HG03095 (cell line): ENCODE results near the gene FBXL7.

ENCODE experiments used
- ATAC-seq: cut with Tn5 transposase; IDR thresholded peaks from one replicate; pipeline ENCODE4 v1.9.1; 2021; ENCODE audit warnings: moderate library complexity; ENCODE audit not compliant: unreplicated experiment

The FBXL7 gene

DNA sequence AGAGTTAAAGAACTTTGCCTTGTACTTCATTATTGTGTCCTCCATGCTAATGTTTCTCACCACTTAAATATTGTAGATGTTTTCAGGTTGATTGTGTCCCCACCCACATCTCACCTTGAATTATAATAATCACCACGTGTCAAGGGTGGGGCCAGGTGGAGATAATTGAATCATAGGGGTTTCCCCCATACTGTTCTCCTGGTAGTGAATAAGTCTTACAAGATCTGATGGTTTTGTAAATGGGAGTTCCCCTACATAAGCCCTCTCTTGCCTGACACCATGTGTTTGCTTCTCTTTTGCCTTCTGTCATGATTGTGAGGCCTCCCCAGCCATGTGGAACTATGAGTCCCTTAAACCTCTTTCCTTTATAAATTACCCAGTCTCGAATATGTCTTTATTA lies 248.3 kb downstream of the FBXL7 start:
- no peak for ATAC-seq

DNA sequence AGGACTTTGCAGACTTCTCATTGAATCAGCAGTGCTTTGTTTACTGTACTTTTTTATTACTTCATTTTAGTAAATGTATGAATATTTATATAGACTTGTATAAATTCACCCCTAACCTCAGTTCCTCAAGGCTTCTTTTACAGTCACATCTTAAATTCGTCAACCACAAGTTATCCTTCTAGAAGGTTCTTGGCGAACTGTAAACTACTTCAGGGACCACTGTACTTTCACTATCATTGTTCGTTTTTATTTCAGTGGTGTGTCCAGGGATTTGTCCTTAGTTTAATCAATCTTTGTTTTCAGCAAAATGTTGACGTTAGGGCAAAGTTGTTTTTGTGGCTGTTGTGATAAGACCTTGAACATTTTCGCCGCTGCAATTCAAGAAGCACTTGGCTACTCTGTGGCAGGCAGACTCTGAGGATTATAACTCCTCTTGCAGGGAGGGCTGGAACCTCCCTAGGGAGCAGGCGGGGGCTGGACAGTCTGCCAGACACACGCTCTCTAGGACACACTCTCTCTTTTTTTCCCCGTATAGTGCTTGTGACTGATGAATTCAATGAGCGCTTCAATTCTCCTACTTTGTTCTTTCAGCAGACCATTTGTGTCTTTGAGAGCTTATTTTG lies 252.8 kb downstream of the FBXL7 start:
- no peak for ATAC-seq

DNA sequence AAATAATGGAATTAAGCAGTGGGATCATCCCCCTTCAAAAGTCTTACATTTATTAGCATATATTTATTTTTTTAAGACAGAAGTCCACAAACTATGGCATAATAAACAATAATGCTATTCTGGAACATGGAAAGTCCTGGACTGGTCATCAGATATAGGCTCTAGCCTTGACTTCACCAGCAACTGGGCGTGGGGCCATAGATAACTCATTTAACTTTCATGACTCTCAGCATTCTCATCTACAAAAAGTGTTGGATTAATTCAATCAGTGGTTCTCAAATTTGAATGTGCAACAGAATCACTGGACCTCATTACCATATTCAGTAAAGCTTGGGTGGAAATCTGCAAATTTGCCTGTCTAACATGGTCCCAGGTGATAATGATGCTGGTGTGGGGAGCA lies 253.8 kb downstream of the FBXL7 start:
- ATAC-seq: no peak

DNA sequence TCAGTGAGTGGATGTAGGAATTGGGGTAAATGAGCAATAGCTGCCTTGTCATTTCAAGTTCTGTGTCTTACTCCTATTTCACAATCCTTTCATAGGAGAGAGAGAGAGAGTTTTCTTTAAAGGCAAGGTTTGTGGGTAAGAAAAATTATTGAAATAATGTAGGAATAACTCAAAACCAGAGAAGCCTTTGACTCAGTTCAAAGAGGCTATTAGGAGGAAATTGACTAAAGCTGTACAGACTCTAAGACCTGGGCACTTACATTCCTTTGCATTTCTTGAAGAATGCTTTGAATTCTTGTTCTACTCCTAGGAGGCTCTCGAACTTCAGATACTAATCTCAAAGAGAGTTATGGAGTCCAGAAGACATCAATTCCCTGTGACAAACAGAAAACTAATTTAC lies 257.1 kb downstream of the FBXL7 start:
- ATAC-seq: no peak

DNA sequence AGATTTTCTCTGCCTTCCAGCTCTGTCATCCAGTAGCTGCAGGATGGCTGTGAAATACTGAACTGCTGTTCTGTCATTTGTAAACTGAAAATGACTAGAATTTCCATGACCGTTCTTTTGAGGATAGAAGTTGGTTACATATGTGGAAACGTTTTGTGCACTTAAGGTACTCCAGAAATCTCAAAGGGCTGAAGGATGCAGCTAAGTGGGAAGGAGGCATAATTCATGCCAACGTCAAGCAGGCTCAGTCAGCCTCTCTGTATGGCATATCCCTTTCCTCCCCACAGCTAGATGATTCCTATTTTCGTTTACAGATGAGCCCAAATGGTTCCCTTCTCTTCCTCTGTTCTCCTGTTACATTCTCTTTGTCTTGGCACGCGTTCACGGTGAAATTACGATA lies 257.6 kb downstream of the FBXL7 start:
- no peak for ATAC-seq

DNA sequence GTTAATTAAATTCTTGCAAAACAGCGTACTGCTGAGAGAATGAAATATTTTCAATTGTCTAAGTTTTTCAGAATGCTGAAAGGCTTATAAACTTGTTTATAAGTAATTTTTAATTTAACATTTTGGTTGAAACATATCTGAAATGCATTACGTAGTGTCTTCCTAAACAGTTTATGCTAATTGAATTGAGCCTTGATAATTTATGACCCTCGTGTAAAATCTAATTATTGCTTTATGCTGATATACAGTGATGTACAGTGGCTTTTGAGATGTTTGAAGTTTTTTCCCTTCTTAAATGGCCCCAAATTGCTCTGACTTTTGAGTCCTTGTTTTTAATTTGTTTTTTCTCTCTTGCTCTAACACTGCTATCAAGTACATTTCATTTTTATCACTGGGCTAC lies 262.7 kb downstream of the FBXL7 start:
- ATAC-seq: no peak

DNA sequence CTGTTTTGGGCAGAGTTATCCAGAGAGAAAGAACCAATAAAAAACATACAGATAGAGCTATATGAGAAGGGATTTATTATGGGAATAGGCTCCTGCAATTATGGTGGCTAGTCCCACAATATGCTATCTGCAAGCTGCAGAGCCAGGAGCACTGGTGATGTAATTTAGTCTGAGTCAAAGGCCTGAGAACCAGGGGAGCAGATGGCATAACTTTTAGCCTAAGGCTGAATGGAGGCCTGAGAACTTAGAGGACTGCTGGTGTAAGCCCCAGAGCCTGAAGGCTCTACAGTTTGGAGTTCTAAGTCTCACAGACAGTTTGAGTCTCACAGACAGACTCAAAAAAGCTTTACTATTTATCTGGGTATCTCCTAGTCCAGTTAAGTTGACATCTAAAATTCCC lies 263.8 kb downstream of the FBXL7 start:
- no peak for ATAC-seq

DNA sequence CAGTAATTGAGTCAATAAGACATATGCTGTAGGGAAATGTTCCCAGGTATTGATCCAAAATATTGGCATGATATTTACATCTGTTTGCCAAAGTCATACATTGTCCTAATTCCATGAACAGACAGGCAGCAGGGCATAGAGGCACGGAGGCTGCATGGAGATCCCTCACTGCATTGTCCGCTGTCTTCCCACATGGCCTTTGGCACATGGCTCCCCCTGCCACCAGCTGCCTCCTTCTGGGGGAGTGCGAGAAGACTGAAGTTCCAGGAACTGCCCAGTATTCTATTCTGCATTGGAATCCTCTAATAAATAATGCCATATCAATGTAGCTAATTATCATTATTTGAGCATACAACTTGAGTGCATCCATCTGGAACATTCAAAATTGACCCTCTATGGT lies 269.0 kb downstream of the FBXL7 start:
- no peak for ATAC-seq

DNA sequence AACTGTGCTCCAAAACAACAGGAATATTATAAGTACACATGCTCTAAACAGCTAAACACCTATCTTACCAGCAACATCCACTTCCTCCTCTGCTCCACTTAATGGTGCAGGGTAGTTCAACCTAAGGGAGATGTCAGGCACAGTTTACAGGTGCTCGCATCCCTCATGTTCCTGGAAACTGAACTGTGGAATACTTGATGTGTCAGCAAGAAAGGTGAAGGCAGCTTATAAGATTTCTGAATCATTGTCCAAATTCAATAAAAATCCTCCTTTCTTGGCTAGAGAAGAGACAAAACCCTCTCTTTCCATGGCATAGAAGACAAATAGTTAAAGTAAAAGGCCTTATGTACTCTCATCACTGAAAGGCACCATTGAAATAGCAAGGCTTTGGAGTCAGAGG lies 272.2 kb downstream of the FBXL7 start:
- no peak for ATAC-seq

DNA sequence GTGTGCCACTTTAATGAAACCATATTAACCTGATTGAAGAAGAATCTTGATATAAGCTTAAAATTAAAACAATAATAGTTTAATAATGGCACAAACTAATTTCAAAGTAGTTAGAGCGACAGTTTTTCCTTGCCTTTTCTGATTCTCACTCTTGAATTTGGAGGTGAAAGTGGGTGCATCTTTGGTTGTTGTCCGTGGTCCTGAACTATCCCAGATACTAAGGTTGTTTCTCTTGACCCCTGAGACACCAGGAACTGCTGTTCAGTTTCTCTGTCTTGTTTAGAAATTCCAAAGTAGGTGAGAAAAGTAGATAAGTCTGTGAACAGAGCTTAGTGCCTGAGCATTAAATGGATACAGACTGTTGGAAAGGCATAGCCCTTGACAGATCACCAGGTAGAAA lies 274.7 kb downstream of the FBXL7 start:
- no peak for ATAC-seq

DNA sequence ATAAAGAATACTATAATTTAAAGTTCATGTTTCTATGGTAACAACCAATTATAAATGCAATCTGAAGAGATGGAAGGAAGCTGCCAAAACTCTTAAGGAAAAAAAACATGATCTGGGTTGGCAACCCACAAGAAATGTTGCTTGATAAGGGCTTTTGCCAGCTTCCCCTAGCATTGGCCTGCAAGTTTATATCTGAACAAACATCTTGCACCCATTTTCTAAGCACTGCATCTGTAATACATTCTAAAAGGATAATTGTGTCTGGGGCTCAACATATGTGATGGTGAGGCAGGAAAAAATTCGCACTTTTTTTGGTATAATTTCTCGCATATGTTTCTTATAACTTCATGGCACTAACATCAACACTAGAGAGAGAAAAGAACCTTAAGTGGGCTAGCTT lies 276.4 kb downstream of the FBXL7 start:
- no peak for ATAC-seq

DNA sequence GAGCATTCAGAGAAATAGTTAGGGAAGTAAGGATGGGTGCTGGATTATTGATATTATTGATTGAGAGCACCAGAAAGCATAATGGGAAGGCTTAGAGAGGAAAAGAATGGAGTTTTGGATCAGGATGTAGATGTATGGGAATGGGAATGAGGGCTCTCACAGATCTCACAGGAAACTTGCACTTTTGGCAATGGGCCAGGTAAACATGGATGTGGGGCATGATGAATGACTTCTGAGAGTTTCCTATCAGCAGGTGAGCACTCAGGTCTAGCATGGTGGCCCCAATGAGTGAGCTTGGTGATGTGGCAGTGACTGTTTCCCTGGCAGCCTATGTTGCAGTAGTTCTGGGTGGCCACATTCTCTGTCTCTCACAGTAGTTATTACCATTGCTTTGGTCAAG lies 283.8 kb downstream of the FBXL7 start:
- no peak for ATAC-seq

DNA sequence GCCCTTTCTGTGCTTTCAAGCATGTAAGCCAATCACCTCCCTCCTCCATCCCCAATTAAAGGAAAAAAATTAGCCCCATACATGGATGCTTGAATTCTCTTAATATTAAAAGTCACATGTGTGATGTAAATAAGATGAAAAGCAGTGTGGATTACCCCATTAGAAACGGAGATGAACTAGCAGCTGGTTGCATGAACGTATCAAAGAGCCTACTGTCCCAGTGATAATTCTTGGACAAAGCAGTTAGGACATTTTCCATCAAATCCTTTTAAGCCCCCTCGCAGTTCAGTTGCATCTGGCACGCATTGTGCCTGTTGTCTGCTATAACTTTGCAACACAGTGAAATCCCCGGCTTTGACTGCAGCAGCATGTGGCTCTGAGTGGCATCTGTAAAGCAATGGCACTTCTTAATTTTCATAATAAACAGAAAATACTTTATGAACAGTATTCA lies 285.6 kb downstream of the FBXL7 start:
- ATAC-seq: no peak

DNA sequence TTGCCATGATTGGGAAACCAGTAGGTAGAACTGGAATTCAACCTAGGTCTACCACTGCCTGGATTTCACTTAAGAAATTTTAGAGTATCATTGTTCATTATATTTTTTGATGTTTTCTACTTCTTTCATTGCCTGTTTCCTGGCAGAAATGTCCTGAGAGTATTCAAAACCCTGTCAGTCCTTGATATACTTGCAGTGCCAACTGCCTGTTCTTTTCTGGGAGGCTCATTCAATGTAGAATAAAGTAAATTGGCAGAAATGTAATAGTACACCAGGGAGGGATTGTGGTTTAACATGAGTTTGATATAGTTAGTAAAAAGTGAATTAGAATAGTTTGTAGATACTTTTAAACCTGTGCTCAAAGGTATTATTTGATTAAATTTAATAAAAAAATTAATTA lies 286.3 kb downstream of the FBXL7 start:
- no peak for ATAC-seq

DNA sequence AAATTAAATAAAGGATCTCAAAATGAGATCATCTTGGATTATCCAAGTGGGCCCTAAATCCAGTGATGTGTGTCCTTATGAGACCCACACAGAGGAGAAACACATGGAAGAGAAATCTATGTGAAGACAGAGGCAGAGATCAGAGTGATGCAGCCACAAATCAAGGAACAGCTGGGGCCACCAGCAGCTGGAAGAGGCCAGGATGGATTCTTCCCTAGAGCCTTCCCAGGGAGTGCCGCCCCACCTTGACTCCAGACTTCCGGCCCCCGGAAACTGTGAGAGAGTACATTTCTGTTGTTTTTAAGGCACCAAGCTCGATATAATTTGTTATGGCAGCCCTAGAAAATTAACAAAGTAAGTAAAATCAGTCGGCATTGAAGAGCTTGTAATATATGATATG lies 286.9 kb downstream of the FBXL7 start:
- no peak for ATAC-seq

DNA sequence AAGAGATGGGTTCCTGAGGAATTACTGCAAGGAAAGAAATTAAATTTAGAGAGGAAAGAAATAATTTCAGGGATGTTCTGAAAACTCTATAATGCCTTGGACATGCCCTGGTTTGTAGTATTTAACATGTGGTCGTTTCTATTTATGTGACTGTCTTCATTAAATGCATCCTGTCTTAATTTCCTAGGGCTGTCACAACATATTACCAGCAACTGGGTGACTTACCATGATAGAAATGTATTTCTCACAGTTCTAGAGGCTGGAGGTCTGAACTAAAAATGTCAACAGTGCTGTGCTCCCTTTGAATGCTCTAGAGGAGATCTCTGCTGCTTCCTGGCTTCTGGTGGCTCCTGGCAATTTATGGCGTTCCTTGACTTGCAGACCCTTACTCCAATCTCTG lies 287.7 kb downstream of the FBXL7 start:
- ATAC-seq: no peak

DNA sequence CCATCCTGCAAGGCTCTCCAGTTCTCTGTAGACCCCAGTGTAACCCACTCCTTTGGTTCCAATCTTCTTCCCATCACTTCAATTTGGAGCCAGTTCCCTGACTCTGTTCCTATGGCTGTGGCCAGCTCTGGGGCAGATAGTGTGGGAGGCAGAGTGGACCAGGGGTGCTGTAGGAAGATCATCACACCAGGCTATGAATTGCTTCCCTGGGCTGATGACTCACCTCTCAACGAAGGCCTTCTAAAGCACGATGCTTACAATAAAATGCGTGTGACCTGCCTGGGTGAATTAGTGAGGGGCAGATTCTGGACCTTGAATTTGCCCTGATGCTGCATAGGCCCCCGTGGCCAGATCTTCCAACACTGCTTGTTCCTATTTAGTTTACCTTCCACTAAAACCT lies 289.7 kb downstream of the FBXL7 start:
- ATAC-seq: no peak

DNA sequence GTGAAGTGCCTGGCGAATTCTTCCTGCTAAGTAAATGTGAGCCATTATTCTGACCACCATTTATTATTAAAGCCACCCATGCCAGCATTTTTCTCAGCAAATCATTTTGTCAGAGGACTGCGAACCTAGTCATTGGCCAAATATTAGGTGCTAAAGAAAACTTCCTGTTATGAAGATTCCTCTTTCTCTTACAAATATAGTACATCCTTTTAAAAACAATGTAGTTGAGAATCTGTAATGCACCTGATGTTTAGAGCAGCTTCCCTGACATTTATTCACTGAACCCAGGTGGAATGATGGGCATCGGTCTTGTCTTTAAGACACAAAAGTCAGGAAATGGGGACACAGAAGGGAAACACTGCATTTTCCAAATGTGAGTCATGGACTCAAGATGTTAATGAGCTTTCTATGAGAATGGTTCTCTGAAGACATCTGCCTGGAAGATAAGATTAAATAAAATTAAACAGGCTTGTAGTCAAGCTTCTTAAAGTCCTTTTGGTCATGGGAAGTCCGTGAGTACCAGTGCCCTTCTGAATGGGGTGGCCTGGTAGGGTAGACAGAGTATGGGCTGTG lies 290.6 kb downstream of the FBXL7 start:
- ATAC-seq: no peak

DNA sequence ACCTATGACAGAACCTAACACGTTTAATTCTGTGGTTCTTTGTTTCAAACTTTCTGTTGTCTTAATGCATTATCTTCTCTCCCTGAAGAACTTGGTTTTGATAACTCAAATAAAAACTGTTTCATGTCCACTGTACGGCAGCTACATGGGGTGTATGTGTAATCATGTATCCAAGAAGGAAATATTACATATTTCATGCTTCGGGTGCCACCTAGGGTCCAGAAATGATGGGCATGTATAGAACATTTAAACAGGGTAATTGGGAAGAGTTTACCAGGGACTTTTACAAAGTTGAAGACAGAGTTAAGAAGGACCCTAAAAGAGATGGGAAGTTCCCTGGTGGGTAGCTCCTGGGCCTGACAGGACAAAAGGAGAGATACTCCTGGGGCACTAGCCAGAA lies 291.3 kb downstream of the FBXL7 start:
- ATAC-seq: no peak

DNA sequence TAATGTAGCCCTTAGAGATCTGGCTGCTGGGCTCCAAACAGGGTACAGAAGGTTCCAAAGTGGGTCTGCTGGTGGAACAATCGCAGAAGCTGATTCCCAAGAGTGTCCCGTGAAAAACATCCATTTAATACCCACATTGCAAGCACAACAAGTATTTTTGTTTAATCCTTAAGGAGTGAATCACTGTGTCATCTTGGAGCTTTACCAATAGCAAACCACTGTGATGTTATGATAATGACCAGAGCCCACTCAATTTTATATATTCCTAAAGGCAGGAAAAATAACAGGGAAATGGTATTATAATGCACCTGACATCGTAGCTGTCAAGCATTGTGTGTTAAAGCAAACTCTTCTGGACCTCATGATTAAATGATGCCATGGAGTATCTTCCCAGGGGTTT lies 291.9 kb downstream of the FBXL7 start:
- ATAC-seq: no peak

DNA sequence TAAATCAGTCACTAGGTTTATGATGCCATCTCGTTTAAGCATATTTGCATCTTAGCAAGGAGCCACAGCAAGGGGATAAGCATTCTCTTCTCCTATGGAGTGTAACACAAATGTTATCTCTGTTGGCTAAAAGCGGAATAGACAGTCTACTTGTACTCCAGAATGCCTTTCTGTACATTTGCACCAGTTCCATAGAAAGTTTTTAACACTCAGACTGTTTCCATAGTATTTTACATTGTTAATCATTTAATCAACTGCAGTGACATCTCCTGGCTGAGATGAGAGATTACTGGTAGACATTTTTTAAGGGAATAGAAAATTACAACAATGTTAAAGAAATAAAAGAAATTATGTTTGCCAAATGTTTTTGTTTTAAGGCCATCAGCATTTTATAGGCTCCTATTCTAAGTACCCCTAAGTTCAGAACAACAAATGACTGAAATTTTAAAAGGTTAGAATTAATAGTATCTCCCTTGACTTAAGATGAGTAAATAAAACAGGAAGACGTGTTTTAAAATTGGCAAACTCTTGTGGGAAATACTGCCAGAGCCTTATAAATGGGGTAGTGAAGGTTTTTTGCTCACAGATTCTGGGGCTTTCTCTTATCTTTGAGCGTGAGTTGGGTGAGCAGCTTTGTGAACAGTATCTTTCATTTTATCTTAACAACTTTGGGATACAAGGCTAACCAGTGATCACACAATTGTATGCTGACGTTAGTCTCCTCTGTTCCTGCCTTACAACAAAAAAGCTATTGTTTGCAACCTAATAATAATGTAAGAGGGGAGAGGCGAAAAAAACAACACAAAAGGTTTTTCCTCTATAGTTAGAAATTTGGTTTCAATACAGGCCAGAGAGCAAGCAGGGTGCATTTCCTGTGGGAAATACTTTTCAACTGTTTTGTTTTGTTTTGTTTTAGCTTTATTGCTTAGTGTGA lies 294.3 kb downstream of the FBXL7 start:
- ATAC-seq: no peak

DNA sequence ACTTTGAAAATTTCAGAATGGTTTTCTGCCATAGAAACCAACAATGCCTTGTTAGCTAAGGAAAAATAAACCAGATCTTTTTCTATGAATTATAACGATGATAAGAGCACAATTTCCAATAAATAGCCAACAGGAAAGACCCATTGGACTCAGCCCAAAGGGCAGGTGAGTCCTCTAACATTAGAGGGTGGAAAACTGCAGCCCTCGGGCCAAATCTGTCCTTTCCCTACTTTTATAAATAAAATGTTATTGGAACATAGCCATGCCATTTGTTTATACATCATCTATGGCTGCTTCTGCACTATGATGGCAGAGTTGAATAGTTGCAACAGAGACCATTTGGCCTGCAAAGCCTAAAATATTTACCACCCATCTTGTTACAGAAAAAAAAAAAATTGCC lies 296.1 kb downstream of the FBXL7 start:
- ATAC-seq: no peak
